GM18861 (cell line): ENCODE measurements around the gene FUT6.
"Not testable (repeated sequence)": the region's sequence is repeated elsewhere in the genome, so short reads cannot be mapped to it uniquely, and the experiment has no call there.

ENCODE experiments used
- ATAC-seq: cut with Tn5 transposase; IDR thresholded peaks from one replicate; pipeline ENCODE4 v1.9.1; 2021; ENCODE audit not compliant: unreplicated experiment

Gene FUT6

GRCh38 chr19:5857203-5858081 lies 17.9 kb upstream of the FUT6 start:
- no peak for ATAC-seq

DNA sequence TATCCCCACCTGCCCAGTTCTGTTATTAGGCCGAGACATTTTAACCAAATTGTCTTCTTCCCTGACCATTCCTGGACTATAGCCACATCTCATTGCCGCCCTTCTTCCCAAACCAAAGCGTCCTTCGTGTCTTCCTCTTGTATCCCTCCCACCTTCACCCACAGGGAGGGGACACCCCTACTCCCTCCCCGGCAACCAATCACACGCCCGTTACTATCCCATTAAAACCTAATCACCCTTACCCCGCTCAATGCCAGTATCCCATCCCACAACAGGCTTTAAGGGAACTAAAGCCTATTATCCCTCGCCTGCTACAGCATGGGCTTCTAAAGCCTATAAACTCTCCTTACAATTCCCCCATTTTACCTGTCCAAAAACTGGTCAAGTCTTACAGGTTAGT lies 15.6 kb upstream of the FUT6 start:
- ATAC-seq = not testable (repeated sequence)

- ATAC-seq = not testable (repeated sequence)
These were observed 14.6 kb upstream of the FUT6 start for GRCh38 chr19:5854121-5854520.

DNA sequence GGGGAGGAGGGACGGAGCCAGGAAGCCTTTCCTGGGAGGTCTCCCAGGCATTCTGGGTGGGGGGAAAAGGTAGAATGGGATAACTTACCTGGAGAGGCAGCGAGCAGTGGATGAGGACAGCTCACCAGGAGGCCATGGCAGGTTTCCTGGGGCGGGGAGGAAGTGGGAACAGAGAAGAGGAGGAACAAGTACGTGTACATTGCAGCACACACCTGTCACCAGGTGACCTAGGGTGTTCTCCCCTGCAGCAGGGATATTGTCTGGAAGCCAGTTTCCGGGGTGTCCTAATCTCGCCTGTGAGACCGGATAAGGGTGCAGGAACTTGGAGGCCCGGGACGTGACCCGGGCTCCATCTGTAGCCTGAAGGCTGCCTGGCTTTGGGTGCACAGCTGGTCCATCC lies 11.8 kb upstream of the FUT6 start, which contains the start of gene FUT3:
TSS of gene FUT3 (minus strand) at position 148 of the 400 bp plus-strand sequence.
- no peak for ATAC-seq

DNA sequence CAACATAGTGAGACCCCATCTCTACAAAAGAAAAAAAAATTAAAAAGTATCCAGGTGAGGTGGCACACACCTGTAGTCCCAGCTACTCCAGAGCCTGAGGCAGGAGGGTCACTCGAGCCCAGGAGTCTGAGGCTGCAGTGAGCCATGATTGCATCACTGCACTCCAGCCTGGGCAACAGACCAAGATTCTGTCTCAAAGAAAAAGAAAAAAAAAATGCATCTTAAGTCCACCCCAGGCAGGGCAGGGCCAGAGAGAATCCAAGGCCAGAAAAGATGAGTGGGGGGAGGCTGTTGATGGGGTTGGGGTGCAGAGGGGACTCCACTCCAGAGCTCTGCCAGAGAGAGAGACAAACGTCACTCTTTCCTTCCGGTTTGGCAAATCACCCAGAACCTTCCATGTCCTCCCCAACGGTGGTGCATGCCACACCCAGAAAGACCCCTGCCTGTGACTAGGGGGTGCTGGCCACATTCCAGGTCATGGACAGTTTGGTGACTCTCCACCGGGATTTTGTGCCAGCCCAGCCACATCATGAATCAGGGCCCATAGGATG lies 11.3 kb upstream of the FUT6 start:
- no peak for ATAC-seq

GRCh38 chr19:5850189-5850588 lies 10.7 kb upstream of the FUT6 start:
- no peak for ATAC-seq

GRCh38 chr19:5848621-5849020 lies 9.1 kb upstream of the FUT6 start:
- ATAC-seq = not testable (repeated sequence)

GRCh38 chr19:5847846-5848245 lies 8.3 kb upstream of the FUT6 start:
- not testable (repeated sequence) for ATAC-seq

DNA sequence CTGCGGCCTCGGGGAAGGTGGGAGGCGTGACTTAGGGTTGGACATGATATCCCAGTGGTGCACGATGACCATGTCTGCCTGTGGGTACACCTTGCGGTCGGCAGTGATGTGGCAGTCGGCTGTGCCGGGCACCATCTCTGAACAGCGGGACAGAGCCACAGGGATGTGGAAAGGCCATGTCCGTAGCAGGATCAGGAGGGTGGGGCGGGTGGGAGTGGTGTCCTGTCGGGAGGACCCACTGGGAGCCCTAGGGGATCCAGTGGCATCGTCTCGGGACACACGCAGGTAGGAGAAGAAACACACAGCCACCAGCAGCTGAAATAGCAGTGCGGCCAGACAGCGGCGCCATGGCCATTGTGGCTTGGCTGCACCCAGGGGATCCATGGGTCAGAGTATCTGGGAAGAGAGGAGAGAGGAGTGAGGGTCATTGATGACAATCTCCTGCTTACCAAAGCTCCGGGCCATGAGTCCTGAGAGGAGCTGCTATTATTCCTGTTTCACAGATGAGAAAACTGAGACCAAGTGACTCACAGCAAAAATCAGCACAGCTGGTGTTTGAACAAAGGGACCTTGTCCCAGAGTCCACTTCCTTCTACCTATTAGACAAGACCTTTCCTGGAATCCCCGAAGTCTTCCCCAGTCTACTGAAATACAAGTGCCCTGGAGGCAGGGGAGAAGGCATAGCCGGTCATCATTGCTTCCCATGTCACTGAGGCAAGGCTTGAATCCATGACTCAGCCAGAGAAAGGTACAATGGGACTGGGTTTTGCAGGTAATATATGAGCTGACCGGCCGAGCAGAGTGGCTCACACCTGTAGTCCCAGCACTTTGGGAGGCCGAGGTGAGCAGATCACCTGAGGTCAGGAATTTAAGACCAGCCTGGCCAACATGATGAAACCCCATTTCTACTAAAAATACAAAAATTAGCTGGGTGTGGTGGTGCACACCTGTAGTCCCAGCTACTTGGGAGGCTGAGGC lies 5.2 kb upstream of the FUT6 start:
- ATAC-seq = no peak

DNA sequence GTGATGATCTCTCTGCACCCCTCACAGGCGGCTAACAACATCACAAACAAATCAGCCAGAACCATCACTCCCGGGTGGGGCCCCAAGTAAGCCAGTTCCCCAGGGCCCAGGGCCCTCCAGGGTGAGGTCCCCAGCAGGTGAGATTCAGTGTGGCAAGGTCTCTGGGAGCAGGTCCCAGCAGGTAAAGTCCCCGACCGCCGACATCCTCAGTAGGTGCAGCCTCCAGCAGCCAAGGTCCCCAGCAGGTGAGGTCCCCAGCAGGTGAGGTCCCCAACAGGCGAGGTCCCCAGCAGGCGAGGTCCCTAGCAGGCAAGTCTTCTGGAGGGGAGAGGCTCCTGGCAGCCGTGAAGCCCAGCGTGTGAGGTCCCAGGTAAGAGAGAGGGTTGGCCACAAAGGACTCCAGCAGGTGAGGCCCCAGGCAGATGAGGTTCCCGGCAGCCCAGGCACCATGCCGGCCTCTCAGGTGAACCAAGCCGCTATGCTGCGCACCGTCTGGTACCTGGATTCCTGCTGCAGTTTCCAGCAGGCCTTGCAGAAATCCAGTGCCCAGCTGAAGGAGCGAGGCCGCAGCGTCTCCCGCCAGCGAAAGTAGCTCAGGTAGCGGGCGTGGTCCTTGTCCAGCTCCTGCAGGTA lies 3.9 kb upstream of the FUT6 start:
- ATAC-seq = no peak

DNA sequence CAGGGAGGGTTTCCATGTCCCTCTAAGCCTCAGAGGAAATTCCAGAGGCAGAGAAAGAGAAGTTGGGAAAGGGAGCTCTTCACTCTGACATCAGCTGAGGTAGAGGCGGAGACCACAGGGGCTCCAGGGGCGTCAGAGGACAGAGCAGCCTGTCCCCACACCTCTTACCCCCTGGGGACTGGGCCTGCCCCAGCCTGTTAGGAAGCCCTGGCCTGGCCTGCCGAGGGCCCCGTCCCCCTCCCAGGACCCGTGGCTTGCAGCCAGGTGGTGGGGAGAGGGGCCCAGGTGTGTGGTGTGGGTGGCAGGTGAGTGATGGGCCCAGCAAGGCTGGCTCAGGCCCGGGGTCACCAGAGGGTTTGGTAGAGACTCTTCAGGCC lies 2.2 kb upstream of the FUT6 start:
- not testable (repeated sequence) for ATAC-seq

- ATAC-seq = no peak
These were observed 993 bp downstream of the FUT6 start for GRCh38 chr19:5838353-5839064.

DNA sequence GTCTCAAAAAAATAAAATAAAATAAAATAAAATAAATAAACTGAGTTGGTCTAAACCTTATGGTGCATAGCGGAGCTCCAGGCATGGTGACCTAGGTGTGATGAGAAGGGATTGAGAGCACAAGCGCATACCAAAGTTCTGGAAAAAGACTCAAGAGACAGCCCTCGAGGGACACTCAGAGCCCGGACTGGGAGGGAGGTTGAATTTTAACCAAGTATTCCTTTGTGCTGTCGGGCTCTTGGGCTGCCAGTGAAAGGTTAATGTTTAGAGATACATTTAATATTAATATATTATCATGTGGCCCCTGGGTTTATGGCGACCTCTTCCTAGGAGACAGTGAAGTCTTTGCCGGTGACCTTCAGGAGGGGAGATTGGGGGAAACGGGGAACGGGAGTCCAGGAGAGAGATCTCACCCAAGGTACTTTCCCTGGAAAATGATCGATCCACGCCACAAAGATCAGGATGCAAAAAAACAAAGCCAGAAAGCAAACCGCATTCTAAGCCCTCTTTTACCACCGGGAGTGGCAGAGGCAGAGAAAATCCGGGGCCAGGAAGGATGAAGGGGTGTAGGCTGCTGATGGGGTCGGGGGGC lies 1.6 kb downstream of the FUT6 start:
- no peak for ATAC-seq

DNA sequence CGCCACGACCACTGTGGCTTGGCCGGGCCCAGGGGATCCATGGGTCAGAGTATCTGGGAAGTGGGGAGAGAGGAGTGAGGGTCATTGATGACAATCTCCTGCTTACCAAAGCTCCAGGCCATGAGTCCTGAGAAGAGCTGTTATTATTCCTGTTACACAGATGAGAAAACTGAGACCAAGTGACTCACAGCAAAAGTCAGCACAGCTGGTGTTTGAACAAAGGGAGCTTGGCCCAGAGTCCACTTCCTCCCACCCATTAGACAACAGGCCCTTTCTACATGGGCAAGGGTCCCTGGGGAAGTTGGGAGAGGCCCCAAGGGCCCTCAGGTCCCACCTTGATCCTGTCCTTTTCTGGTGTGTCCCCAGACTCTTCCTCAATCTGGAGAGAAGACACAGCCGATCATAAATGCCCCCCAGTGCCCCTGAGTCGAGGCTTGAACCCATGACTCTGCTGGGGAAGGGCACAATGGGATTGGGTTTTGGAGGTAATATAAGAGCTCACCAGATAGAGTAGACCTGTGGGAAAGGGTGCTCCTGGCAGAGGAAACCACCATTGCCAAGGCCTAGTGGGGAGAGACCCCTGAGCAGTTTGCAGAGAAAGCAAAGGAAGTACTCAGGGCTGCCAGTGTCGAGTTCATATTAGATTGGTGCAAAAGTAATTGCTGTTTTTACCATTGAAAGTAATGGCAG lies 6.8 kb downstream of the FUT6 start:
- ATAC-seq = no peak

GRCh38 chr19:5832061-5832460 lies 7.4 kb downstream of the FUT6 start:
- no peak for ATAC-seq

DNA sequence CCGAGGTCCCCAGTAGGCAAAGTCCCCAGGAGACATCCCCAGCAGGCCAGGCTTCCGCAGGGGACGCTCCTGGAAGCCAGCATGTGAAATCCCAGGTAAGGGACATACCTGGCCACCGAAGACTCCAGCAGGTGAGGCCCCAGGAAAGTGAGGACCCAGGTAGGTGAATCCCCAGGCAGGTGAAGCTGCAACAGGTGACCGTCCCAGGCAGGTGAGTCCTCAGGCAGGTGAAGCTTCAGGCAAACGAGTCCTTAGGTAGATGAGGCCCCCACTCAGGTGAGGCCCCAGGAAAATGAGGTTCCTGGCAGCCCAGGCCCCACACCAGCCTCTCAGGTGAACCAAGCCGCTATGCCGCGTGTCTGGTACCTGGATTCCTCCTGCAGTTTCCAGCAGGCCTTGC lies 8.3 kb downstream of the FUT6 start:
- ATAC-seq = no peak

- no peak for ATAC-seq
These were observed 9.8 kb downstream of the FUT6 start for GRCh38 chr19:5829567-5830310.

DNA sequence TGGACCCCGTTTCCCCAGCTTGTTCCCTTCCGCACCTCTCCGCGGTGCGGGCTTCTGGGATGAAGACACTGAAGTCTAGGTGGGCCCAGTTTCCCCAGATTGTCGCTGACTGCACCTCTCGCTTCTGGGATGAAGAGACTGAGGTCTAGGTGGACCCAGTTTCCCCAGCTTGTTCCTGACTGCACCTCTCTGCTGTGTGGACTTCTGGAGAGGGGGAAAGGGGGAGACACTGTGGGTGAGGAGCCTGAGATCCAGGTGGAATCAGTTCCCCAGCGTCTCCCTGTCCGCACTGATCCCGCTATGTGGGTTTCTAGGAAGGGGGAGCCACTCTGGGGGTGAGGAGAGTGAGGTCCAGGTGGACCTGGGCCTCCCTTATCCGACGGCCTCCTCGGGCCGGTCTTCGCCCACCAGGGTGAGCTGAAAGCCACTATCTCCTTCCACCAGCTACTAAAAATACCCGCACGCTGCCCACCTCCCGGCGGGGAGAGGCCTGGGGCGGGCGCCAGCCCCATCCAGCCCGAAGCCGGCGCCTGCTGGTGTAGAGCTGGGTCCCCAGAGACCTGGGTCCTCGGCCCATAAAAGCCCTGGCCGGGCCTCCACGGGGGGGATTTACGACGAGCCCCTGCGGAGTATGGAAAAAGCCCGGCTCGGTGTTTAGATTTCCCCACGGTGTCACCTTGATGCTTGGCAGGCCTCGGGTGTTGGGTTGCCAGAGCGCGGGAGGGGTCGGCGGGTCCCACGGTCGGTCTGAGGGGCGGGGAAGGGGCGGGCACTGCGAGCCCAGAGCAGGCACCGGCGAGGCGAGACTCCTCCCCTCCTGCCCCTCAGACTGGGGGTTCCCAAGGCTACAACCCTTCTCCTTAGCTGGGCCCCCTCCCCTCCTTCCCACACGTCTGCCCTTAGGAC lies 10.6 kb downstream of the FUT6 start:
- no peak for ATAC-seq
